Measurements from ENCODE around the gene CBFB.

- TF ChIP-seq ZNF274 (IDR thresholded peaks at IDR 0.05; ENCODE audit: low read depth, low read length) (no peak), YY1 (IDR thresholded peaks at IDR 0.05; ENCODE audit: insufficient read depth, insufficient read length) (peak; percentile 6), SUZ12 (IDR thresholded peaks at IDR 0.05; ENCODE audit: extremely low read depth, insufficient read depth, insufficient read length) (no peak)
These were observed 11.0 kb upstream of the CBFB start for GRCh38 chr16:67017810-67018488.

Data from NT2/D1 (cell line).